Globus pallidus (tissue), 1 donor: Measurements from ENCODE around the gene NRGN.

Source experiments
- DNase-seq: peaks from one replicate; pipeline ENCODE4 v3.0.0-alpha.2; 2015; ENCODE audit warnings: low spot score

The NRGN gene

GRCh38 chr11:124739479-124740276, at the start of gene NRGN:
NRGN (plus strand) TSS chr11:124739942; CDS start chr11:124740085, 143 bp downstream.
- peak; percentile 55 for DNase-seq

GRCh38 chr11:124693142-124693541, 46.6 kb upstream of the NRGN start:
- DNase-seq, result no peak

GRCh38 chr11:124699547-124699946, 40.2 kb upstream of the NRGN start:
- no peak for DNase-seq

- no peak for DNase-seq
Observed at GRCh38 chr11:124700028-124700427, 39.7 kb upstream of the NRGN start.

GRCh38 chr11:124707829-124708228, 31.9 kb upstream of the NRGN start:
- DNase-seq, result no peak

GRCh38 chr11:124712392-124712791, 27.4 kb upstream of the NRGN start:
- DNase-seq, result no peak

- no peak for DNase-seq
Observed at GRCh38 chr11:124716591-124716990, 23.2 kb upstream of the NRGN start.

GRCh38 chr11:124717421-124717785, 22.3 kb upstream of the NRGN start:
- no peak for DNase-seq

GRCh38 chr11:124717786-124718651, 21.7 kb upstream of the NRGN start:
- DNase-seq, result no peak

- DNase-seq, result no peak
Observed at GRCh38 chr11:124718801-124719200, 20.9 kb upstream of the NRGN start.

- DNase-seq, result no peak
Observed at GRCh38 chr11:124719534-124719933, 20.2 kb upstream of the NRGN start.

GRCh38 chr11:124722176-124722575, 17.6 kb upstream of the NRGN start:
- no peak for DNase-seq

GRCh38 chr11:124724979-124725718, 14.6 kb upstream of the NRGN start:
- DNase-seq, result no peak

- no peak for DNase-seq
Observed at GRCh38 chr11:124725719-124726105, 14.0 kb upstream of the NRGN start.

- no peak for DNase-seq
Observed at GRCh38 chr11:124727474-124727873, 12.3 kb upstream of the NRGN start.

GRCh38 chr11:124728134-124728533, 11.6 kb upstream of the NRGN start:
- no peak for DNase-seq

GRCh38 chr11:124729571-124729970, 10.2 kb upstream of the NRGN start:
- DNase-seq, result no peak

- no peak for DNase-seq
Observed at GRCh38 chr11:124732230-124732629, 7.5 kb upstream of the NRGN start.

- no peak for DNase-seq
Observed at GRCh38 chr11:124736736-124737135, 3.0 kb upstream of the NRGN start.

GRCh38 chr11:124737638-124738305, 2.0 kb upstream of the NRGN start:
- DNase-seq, result no peak

GRCh38 chr11:124738713-124739478, 846 bp upstream of the NRGN start:
- DNase-seq, result no peak
